Germinal center (tissue), 1 donor: Measurements from ENCODE around the gene AP1M1.

ENCODE experiments used
- DNase-seq: peaks from one replicate; pipeline ENCODE4 v3.0.0; 2012; ENCODE audit warnings: mixed read lengths, low spot score

Gene AP1M1

DNA sequence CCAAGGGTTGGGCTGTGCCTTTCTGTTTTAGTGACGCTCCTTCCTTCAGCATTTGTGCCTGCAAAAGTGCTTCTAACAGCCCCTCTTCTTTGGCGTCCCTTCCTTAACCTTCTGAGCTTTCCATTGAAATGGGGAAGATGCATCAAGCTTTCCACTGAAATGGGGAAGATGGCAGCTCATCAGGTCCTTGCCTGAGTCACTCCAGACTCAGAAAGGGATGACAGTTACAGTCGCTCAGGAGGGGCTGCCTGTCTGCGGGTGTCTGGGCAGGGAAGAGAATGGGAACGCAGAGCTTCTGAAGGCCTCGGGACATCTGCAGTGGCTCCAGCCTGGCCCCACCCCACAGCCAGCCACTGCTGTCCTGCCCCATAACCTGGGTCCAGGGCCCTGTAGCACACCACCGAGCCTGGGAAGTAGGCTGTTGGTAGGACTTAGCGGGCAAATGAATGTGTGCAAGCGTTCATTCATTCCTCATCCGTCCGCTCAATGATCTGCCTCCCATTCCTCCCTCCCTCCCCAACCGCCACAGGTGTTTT is 9.8 kb downstream of the AP1M1 start:
- no peak for DNase-seq

DNA sequence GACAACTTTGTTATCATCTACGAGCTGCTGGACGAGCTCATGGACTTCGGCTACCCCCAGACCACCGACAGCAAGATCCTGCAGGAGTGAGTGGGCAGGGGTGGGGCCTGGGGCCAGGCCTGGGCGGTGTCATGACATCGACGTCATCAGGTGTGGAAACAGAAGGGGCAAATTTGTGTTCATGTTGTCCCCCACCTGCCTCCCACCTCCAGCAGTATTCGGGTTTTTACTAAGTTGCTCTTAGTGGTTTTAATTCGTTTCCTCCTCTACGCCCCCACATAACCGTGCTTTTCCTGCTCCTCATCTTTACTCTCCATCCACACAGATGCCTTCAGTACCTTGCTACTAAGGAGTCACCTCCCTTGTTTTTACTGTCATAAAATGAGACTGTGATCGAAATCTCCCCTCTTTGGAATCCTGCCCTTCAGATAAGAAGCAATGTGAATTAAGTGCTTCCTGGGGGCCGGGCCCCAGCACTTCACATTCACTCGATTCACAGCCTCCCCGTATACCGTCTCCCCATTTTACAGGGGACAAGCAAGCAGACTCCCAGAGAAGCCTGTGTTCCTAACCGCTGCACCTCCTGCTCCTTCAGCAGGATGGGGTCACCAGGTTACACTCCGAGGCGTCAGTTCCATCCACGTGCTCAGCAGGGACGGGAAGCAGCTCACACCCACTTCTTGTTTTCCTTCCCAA is 10.5 kb downstream of the AP1M1 start:
- DNase-seq: no peak

DNA sequence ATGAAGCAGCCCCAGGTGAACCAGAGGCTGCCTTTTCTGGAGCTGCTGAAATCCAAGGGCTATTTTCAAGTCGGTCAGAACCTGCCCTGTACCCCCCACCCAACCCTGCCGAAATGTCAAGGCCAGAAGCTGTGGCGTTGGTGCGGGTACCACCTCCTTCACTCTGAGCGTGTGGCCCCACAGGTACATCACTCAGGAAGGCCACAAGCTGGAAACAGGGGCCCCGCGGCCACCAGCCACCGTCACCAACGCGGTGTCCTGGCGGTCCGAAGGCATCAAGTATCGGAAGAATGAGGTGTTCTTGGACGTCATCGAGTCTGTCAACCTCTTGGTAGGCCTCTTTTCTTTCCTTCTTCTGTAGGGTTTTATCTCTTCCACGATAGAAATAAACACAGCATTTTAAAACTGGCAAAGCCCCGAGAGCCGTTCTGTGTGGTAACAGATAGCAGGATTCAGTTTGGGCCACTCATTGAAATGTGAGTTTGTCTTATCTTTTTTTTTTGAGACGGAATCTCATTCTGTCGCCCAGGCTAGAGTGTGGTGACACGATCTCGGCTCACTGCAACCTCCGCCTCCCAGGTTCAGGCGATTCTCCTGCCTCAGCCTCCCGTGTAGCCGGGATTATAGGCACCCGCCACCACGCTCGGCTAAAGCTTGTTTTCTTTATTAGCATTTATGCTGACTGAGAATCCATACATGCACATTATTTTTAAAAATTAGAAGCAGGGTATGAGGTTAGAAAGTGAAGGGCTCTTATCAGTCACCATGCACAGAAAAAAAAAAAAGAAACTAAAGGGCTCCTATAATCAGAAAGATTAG is 11.3 kb downstream of the AP1M1 start:
- DNase-seq: no peak

DNA sequence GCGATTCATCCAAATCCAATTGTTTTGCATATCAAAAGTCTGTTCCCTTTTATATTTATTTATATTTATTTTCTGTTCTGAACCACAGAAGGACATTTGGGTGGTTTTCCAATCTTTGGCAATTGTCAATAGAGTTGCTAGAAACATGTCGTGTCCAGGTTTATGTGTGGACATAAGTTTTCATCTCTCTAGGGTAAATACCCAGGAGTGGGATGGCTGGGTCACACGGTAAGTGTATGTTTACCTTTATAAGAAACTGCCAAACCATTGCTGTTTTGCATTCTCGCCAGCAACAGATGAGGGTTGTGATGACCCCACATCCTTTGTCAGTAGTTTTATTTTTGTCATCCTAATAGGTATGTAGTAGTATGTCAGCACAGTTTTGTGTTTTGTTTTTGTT is 12.5 kb downstream of the AP1M1 start:
- DNase-seq: no peak

DNA sequence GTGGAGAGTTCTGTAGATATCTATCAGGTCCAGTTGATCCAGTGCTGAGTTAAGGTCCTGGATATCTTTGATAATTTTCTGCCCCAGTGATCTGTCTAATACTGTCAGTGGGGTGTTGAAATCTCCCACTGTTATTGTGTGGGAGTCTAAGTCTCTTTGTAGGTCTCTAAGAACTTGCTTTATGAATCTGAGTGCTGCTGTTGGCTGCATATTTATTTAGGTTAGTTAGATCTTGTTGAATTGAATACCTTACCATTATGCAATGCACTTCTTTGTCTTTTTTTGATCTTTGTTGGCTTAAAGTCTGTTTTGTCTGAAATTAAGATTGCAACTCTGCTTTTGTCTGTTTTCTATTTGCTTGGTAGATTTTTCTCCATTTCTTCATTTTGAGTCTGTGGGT is 15.4 kb downstream of the AP1M1 start:
- DNase-seq: no peak

DNA sequence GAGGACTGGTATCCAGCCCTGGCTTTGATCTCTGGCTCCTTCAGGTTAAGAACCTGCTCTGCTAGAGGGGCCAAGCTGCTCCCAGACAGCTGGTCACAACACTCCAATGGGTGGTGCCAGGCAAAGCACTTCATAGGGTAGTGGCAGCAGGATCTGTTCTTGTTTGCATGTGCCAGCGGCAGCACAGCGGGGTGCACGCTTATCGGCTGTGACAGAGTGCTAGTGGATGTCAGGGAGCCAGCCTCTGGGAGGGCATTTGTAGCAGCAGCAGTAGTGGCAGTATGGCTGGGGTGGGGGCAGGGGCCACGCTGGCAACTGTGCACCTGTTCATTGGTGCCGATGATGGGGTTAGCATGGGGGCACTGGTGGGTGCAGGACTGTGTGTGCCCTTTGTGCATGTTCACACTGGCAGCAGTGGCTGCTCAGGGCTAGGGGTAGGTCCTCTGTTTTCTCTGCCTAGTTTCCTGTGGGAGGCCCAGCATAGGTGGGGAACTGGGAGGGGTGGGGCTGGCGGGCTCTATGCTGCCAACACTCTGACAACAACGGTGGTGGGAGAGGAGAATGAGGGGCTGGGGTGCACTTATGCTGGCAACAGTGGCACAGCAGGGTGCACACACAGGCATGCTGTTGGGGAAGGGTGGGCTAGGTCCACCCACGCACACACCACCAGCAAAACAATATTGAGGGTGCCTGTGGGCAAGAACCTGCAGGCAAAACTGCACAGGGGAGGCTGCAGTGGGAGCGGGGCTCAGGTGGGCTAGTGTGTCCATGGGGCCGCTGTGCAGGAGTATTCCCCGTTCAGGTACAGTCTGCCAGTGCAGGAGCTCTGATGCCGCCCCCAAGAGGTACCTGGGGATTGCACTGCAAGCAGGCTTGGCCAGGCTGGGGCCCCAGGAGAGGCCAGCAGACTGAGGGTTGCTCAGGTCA is 19.3 kb downstream of the AP1M1 start:
- DNase-seq: no peak

DNA sequence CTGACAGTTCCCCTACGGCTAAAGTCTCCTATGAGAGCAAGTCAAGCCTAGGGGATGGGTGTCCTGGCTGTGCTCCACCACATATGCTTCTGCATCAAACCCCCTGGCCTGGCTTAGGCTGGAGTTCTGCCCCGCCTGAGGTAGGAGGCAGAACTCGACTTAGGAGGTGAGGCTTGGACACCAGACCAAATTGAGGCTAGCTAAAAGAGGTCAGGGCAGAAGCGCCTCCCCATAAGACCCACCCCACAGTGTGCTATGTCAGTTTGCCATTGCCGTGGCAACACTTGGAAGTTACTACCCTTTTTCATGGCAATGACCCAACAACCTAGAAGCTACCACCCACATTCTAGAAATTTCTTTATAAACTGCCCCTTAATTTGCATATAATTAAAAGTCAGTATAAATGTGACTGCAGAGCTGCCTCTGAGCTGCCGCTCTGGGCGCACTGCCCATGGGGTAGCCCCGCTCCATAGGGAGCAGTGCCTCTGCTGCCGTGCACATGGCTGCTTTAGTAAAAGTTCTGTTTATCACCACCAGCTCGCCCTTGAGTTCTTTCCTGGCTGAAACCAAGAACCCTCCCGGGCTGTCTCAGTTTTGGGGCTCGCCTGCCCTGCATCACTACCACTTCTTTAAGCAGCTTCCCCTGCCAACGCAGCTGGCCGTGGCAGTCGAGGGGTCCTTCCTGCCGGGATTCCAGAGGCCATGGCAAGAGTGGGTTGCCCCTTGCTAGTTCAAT is 20.2 kb downstream of the AP1M1 start:
- no peak for DNase-seq

DNA sequence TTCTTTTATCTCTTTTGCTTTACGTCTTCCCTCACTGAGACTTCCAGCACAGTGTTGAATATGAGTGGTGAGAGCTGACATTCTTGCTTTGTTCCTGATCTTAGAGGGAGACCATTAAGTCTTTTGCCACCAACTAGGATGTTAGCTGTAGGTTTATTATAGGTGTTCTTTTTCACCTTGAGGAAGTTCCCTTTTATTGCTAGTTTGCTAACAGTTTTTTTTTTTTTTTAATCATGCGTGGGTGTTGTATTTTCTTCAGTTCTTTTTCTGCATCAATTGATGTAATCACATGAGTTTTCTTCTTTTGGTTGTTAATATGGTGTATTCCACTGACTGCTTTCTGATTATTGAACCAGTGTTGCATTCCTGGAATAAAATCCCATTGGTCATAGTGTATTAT is 21.1 kb downstream of the AP1M1 start:
- DNase-seq: no peak

DNA sequence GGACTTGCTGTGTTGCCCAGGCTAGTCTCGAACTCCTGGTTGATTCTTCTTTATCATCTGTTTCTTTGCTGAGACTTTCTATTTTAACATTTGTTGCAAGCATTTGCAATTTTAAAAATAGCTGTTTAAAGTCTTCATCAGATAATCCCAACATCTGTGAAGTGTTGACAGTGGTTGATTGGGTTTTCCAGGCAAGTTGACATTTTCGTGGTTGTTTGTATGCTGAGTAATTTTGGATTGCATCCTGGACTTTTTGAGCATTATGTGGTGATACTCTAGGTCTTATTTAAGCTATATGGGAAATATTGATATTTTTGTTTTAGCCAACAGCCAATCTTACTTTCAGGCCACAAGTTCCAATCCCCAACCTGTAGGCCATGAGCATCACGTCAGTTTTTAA is 25.1 kb downstream of the AP1M1 start:
- DNase-seq: no peak

DNA sequence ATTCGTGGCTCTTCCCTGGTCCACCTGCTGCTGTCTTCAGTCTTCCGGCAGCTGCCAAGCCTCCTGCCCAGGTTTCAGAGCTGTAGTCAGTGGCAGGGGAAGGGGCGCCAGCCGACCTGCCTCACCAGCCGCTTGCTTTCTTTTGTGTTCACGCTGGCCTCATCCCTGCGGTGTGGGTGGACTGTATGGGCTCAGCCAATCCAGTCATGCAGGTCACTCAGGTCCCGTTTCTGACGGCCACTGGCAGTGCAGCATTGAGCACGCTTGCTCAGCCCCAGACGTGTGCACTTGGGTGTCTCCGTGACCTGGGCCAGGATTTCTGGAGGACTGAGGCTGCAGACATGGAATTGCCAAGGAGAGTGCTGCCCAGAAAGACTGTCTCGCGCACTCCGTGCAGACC is 26.0 kb downstream of the AP1M1 start:
- no peak for DNase-seq

DNA sequence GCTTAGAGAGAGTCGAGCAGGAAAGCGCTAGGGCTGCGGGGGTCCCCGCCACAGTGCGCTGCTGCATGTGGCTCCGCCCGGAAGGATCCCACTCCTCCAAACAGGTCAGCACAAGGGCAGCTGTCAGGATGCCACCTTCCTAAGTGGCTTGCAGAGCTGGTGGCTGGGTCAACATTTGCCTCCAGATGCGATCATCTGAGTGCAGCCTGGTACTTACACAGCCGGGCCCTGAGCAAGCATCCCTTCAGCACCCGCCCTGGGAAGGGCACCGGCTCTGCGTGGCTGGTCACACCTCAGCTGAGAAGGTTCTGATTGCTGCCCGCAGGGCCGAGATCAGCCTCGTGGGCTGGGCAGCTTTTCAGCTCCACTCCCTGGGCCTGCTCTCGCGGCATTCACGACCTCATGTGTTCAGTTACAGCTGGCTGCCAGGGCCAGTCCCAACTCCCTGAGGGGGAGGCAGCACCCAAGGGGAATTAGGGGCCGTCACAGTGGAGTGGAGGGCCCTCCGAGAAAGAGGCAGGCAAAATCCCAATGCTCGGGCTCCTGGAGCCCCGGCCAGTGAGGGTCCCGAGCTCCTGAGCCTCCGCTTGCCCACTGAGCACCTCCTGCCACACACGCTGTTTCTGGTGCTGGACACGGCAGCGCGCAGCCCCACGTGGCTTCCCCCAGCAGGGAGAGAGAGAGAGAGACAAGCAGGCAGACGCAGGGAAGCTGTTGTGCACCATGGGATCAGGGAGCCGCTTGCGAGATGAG is 26.8 kb downstream of the AP1M1 start:
- DNase-seq: no peak

DNA sequence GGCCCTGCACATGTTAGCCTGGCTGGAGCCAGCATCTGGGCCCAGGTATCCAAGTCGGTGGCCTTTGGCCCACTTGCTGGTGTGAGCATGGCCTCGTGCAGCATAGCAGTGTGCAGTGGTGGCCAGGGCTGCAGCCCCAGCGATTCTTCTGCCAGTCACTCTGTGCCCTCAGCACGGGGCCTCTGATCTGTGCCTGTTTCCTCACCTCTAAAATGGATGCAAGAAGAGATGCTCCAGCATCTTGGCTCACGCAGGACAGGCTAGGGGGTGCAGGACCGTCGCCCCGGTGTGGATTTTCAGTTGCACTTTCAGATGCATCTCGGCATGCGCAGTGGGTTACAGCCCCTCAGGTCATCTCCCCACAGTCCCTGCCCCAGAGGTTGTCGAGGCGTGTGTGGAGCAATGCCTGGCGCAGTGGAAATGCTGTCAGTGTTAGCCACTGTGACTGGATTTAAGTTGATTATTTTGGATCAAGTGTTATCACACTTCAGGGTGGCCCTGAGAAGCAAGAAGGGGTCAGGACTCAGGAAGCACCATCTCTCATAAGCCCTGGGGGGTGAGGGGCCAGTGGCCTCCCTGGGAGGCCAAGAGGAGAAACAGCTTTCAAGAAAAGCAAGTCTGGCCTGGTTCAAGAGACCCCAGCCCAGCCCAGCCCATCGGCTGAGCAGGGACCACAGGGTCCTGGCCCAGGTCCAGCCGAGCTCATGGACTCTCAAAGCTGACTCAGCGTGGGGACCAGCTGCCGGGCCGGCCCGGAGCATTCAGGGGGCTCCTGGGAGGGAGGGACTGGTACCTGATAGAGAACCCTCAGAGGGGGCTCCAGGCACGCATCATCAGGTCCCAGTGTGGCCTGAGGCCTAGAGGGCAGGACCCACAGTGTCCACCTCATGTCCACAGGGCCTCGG is 27.8 kb downstream of the AP1M1 start:
- DNase-seq: no peak

DNA sequence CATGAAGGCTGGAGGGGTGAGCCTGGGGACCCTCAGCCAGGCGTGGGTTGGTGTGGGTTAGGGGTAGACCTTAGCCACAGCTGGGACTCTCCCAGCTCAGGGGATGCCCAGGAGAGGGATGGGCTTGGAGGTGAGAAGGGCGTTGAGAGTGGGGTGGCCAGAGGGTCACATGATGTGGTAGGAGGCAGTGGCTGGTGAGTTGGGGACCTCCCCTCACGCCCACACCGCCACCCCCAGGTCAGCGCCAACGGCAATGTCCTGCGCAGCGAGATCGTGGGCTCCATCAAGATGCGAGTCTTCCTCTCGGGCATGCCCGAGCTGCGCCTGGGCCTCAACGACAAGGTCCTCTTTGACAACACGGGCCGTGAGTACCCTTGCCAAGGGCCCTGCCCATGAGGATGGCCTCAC is 28.5 kb downstream of the AP1M1 start:
- DNase-seq: no peak

DNA sequence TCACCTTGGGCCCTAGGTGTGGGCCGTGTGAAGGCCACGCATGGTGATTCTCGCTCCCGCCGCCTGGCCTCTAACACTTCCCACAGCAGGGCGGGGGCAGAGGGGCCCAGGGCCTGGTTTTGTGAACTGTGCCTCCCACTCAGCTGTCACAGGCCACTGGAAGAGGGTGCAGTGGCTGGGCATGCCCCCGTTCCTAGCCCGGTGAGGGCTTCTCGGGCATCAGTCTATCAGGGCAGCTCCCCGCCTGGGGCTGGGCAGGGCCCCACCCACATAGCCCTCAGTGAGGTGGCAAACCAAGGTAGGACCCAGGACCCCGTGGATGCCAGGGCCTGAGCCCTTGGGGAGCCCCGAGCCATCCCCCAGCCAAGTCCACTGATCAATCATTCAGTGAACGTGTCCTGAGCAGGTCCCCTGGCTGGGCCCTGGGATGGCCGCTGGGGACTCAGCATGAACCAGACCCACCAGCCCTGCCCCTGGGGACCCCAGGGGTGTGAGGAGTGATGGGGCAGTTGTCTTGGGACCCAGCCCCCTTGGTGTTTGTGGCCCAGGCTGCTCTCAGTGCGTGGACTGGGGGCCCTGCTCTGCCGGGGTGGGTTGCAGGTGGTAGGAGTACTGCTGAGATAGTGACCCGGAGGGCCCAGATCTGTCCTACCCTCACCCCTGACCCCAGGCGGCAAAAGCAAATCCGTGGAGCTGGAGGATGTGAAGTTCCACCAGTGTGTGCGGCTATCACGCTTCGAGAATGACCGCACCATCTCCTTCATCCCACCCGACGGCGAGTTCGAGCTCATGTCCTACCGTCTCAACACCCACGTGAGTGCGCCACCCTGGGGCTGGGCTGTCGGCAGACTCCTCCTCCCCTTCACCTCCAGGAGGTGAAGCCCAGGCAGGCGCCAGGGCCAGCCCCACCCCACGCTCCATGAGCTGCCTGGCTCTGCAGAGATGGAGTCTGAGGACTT is 29.4 kb downstream of the AP1M1 start:
- DNase-seq: no peak

DNA sequence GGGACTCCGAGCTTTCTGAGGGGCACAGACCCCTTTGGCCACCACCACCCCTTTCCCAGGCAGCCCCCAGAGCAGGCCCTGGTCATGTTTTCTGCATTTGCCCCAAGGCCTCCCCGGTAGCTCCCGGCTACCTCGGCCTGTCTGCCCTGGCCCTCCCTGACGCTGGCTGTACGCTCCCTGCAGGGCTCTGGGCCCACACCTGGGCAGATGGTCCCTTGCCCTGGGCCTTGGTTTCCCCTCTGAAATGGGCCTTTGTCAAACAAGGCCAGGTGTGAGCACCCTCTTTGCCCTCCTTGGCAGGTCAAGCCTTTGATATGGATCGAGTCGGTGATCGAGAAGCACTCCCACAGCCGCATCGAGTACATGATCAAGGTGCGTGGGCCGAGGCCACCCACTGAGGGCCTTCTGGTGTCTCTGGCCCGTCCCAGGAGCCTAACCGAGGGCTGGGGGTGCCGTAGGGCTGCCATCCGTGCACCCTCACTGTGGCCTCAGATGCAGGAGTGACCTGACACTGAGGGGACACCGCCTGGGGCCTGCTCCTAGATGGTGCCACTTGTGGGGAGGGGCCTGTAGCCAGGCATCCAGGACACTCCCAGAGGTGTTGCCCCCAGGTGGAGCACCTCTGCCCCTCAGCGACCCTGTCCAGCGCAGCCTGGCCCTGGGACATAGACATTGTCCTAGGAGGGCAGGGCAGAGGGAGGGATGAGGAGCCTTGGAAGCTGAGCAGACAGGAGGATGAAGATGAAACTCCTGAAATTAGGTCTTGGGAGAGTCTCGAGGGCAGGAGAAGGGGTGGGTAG is 30.3 kb downstream of the AP1M1 start:
- no peak for DNase-seq

DNA sequence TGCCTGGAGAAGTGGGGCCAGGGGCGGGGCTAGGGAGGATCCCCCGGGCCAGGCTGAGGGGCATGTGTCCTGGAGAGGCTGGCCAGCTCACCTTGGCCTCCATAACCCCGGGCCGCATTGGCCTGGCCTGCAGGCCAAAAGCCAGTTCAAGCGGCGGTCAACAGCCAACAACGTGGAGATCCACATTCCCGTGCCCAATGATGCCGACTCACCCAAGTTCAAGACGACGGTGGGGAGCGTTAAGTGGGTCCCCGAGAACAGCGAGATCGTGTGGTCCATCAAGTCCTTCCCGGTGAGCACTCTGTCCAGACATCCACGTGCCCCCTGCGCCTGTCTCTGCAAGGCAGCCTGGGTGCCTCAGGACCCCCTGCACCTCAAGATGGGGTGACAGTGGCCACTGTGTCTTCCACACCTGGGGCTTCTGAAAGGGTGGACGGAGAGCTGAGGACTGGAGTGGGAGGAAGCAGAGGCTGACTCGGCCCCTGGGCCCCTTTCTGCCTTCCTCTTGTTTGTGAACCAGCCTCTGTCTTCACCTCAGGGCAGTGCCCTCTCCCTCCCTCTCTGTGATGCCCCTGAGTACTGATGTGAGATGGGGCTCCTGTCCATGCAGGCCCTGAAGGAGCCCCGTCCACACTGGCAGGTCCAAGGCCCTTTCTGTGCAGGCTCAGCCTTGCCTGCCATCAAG is 31.1 kb downstream of the AP1M1 start:
- no peak for DNase-seq

DNA sequence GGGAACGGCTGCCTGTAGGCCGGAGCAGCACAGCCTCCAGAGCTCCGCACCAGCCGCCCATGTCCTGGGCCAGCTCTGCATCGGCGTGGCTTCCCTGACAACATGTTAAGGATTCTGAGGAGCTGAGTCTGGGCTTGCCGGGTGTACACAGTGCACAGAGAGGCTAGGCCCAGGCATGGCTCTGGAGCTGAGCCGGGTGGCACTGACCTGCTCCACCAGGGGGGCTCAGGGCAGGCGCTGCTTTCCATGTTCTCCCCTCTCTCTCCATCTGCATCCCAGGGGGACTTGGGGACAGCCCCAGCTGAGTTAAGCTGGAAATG is 31.6 kb downstream of the AP1M1 start:
- no peak for DNase-seq
